C4-2B (cell line): ENCODE data around the gene ARHGAP42.

Source experiments
- H3K27ac ChIP-seq: fragments of 450-650 bp; 2 replicates; pipeline ENCODE4 v1.5.1; 2017
- CTCF ChIP-seq: fragments of 450-650 bp; conservative IDR thresholded peaks from 2 replicates; pipeline ENCODE4 v1.5.1; 2017; ENCODE audit warnings: mild to moderate bottlenecking
- ZFX ChIP-seq: fragments of 450-650 bp; IDR thresholded peaks from 2 replicates; pipeline ENCODE4 v1.6.1; 2017

The ARHGAP42 gene

DNA sequence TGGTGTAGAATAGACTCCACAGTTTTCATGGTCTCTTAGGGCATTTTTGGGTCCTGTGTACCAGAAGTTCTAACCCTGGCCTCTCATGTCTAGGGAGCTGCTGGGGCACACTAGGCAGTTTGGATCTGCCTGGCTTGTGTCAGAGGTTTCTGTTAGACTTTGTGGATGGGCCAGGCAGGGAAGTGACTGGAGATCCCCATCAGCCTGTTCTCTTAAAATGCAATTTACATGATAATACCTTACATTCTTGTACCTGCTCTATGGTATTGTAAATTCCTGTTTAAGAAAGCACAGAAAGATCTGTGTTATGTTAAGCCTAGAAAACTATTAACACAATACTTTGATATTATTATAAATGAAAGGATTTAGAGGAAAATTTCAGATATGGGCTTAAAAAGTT is 104.0 kb downstream of the ARHGAP42 start:
- TF ChIP-seq ZFX (no peak), CTCF (no peak)
- no peak overlapping the region for H3K27ac ChIP-seq

DNA sequence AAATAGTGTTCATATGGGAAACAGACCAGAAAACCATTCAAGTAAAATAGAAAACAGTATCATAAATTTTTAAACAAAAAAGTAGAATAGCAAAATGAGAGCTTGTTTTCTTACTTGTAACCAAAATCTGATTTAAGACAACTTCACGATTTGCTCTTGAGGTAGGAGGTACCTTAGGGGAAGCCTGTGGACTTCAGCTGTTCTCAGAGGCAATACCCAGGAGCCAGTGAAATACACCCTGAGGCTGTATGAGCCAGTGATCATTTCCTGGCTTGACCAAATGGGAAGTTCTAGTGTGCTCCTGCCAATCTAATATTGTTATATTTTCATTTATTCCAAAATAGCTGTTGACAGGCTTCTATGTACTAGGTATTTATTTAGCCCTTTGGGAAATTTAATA is 104.8 kb downstream of the ARHGAP42 start:
- H3K27ac ChIP-seq, result no peak overlapping the region
- TF ChIP-seq ZFX (no peak), CTCF (no peak)

DNA sequence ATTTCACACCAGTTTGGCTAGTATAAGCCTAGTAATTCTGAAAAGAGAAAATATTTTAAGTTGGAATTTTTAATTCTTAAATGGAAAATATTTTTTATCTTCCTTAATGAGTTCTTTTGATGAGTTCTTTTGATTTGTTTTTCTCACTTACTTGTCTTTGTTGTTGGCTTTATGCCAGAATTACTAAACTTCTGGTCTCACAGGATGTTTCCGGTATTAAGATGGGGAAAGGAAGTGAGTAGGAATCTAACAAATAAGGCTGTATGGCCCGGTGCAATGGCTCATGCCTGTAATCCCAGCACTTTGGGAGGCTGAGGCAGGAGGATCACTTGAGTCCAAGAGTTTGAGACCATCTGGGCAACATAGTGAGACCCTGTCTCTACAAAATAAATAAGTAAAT is 106.4 kb downstream of the ARHGAP42 start:
- TF ChIP-seq CTCF, result no peak
- no peak for TF ChIP-seq ZFX
- no peak overlapping the region for H3K27ac ChIP-seq

DNA sequence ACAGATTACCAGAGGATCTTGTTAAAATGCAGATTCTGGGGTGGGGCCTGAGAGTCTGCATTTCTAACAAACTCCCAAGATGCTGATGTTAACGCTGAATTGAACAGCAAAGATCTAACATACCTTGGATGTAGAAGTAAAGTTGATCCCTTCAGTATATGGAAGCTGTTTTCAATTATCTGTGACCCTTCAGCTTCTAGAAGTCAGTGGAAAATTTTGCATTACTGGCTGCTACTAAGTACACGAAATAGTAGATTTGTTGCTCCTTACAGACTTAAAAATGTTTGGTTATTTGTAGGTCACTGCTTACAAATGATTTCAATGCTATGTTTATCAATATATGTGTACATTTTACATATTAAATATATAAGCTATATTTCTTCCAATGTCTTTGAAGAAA is 107.4 kb downstream of the ARHGAP42 start:
- TF ChIP-seq CTCF (no peak), ZFX (no peak)

DNA sequence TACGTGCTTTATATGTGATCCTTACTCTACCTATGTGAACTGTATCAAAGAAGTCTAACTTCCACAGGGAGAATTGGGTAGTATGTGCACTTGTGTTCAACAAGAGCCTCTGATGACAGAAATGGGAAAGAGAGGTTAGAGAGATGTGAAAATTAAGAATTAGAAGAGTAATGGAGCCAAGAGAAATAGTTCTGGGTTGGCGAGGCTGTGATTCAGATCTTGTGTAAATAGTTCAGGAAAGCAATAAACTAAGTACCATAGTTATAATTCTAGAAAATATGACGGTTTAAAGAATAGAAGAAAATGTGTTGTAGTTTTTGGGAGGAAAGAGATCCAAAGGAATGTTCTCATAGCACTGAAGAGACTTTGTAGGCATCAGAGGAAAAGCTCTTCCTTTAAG is 112.4 kb downstream of the ARHGAP42 start:
- no peak overlapping the region for H3K27ac ChIP-seq
- no peak for TF ChIP-seq ZFX
- no peak for TF ChIP-seq CTCF

More for the DNA sequence above, 107.4 kb downstream of the ARHGAP42 start:
- H3K27ac ChIP-seq, result no peak overlapping the region

DNA sequence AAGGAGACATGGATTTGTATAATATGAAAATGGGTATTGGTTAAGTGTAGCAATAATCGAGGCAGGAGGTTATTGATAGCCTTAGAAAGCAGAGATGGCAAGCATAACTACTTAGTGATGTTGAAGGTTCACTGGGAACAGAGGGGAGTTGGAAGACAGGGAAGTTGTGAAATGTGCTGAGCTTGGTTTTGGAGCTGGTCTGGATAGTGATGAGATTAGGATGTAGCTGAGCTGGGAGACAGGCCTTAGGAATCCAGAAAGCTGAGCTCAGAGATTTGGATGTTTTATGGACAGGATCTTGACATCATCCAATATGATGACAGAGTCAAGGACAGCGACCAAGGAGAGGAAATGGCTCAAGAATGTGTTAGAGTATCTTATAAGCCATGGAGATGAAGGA is 113.1 kb downstream of the ARHGAP42 start:
- no peak for TF ChIP-seq ZFX
- no peak for TF ChIP-seq CTCF
- no peak overlapping the region for H3K27ac ChIP-seq

DNA sequence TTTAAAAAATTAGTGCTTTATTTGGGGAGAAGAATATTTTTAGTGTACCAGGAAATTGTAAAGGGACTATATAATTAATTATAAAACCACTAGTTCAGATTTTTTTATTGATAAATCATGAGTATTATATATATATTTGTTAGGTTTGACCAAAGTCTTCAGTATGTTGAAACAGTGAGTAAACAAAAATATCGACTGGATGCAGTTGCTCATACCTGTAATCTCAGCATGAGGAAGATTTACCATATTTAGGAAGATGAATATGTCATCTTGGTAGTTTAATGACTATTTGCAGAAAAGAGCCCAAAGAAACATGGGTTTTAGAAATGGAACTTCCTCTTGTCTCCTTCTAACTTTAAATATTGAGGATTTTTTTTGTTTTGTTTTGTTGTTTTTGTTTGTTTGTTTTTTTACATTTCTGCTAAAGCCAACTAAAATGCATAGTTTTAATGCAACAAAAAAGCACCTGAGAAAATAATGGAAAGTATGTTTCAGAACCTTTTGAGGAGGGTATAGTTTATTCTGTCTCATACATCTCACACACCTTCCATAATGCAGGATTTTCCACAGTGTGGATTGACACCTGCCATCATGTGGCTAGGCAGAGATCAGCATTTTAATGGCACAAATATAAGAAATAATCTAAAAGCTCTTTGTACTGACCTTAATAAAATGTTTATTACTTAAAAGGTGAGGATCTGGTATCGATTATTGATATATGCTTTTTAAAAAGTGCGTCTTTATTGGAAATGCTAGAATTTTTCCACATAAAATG is 114.3 kb downstream of the ARHGAP42 start:
- TF ChIP-seq CTCF (peak; percentile 22), ZFX (no peak)
- H3K27ac ChIP-seq, result no peak overlapping the region
